LNCAP (cell line): Measurements from ENCODE around the gene DNAI2.
A peak's percentile ranks its signal among the peaks of the same experiment; 100 is the strongest.

ENCODE experiments used
- CTCF ChIP-seq: fragments of 450-650 bp; IDR thresholded peaks from 2 replicates; pipeline ENCODE4 v1.5.1; 2017; ENCODE audit warnings: mild to moderate bottlenecking

The DNAI2 gene

GRCh38 chr17:74290340-74290739 is 16.3 kb downstream of the DNAI2 start:
- no peak for TF ChIP-seq CTCF

- TF ChIP-seq CTCF: no peak
Measured at GRCh38 chr17:74292495-74292894, 18.5 kb downstream of the DNAI2 start.

- TF ChIP-seq CTCF: no peak
Measured at GRCh38 chr17:74295625-74296547, 21.9 kb downstream of the DNAI2 start.

GRCh38 chr17:74296548-74296936 is 22.5 kb downstream of the DNAI2 start:
- TF ChIP-seq CTCF: peak; percentile 43

- TF ChIP-seq CTCF: no peak
Measured at GRCh38 chr17:74297941-74298340, 23.9 kb downstream of the DNAI2 start.

GRCh38 chr17:74298778-74299177 is 24.7 kb downstream of the DNAI2 start:
- TF ChIP-seq CTCF: no peak

- no peak for TF ChIP-seq CTCF
Measured at GRCh38 chr17:74299226-74300009, 25.4 kb downstream of the DNAI2 start.
